GM23248 (cell line): ENCODE data around the gene GPC3. TPM values are rescaled to one million over a fixed set of nuclear protein-coding genes. Genes with fewer than 3 reads are reported as not detected.

Experiments used
- DNase-seq: peaks from one replicate; pipeline ENCODE4 v3.0.0-alpha.2; 2015
- H2AFZ ChIP-seq: fragments of 200-600 bp; sonication (generic); 2 replicates; pipeline ENCODE4 v1.6.1; 2016; ENCODE audit warnings: antibody characterized with exemption
- H3F3A ChIP-seq: fragments of 200-600 bp; sonication (generic); 2 replicates; pipeline ENCODE4 v1.6.1; 2016; ENCODE audit warnings: mild to moderate bottlenecking, antibody characterized with exemption, mixed run types; ENCODE audit not compliant: insufficient read depth
- H3K27ac ChIP-seq: fragments of 200-600 bp; sonication (generic); 2 replicates; pipeline ENCODE4 v1.5.1; 2016; ENCODE audit warnings: mild to moderate bottlenecking
- H3K27me3 ChIP-seq: fragments of 200-600 bp; sonication (generic); replicated peaks from 2 replicates; pipeline ENCODE4 v1.6.1; 2016; ENCODE audit warnings: mild to moderate bottlenecking; ENCODE audit not compliant: insufficient read depth
- H3K36me3 ChIP-seq: fragments of 200-600 bp; sonication (generic); 2 replicates; pipeline ENCODE4 v1.6.1; 2016; ENCODE audit warnings: low read depth, mild to moderate bottlenecking
- H3K4me1 ChIP-seq: fragments of 200-600 bp; sonication (generic); 2 replicates; pipeline ENCODE4 v1.6.1; 2016; ENCODE audit warnings: mild to moderate bottlenecking; ENCODE audit not compliant: insufficient read depth
- H3K4me2 ChIP-seq: fragments of 200-600 bp; sonication (generic); one replicate; pipeline ENCODE4 v1.6.1; 2016; ENCODE audit warnings: mild to moderate bottlenecking; ENCODE audit not compliant: unreplicated experiment
- H3K4me3 ChIP-seq: fragments of 200-600 bp; sonication (generic); 2 replicates; pipeline ENCODE4 v1.5.1; 2016; ENCODE audit warnings: mild to moderate bottlenecking
- H3K79me2 ChIP-seq: fragments of 200-600 bp; sonication (generic); 2 replicates; pipeline ENCODE4 v1.6.1; 2016; ENCODE audit warnings: mild to moderate bottlenecking; ENCODE audit not compliant: insufficient read depth
- H3K9ac ChIP-seq: fragments of 200-600 bp; sonication (generic); 2 replicates; pipeline ENCODE4 v1.6.1; 2016; ENCODE audit warnings: mild to moderate bottlenecking
- H3K9me2 ChIP-seq: fragments of 200-600 bp; sonication (generic); 2 replicates; pipeline ENCODE4 v1.6.1; 2016; ENCODE audit warnings: mixed run types, mild to moderate bottlenecking, moderate library complexity; ENCODE audit not compliant: insufficient read depth
- H3K9me3 ChIP-seq: fragments of 200-600 bp; sonication (generic); one replicate; pipeline ENCODE4 v1.6.1; 2017; ENCODE audit warnings: low read depth
- H4K20me1 ChIP-seq: fragments of 200-600 bp; sonication (generic); 2 replicates; pipeline ENCODE4 v1.6.0; 2016; ENCODE audit not compliant: insufficient read depth
- EZH2 ChIP-seq: fragments of 200-600 bp; sonication (generic); IDR thresholded peaks from 2 replicates; pipeline ENCODE4 v1.6.1; 2018; ENCODE audit warnings: antibody characterized with exemption, mild to moderate bottlenecking; ENCODE audit not compliant: insufficient read depth, poor library complexity, severe bottlenecking
- EZH2phosphoT487 ChIP-seq: fragments of 200-600 bp; sonication (generic); IDR thresholded peaks from 2 replicates; pipeline ENCODE4 v1.6.1; 2018; ENCODE audit warnings: antibody characterized with exemption, moderate library complexity, mild to moderate bottlenecking, low read depth; ENCODE audit not compliant: insufficient read depth
- WGBS, 2 experiments: methylation state at CpG; one replicate each; pipeline ENCODE4 v1.1.6; 2015 to 2017; ENCODE audit warnings: low lambda C conversion rate in 2 of 2, low coverage in 1 of 2; ENCODE audit errors: missing lambda C conversion rate in 2 of 2; 5-methylcytosine and 5-hydroxymethylcytosine counted together
- in situ Hi-C: fragments of 300-500 bp; cut with MboI; formaldehyde crosslinking; loops from 2 replicates; pipeline ENCODE4 v1.15.0; 2020
- polyA plus RNA-seq: library from polyadenylated mRNA; unstranded; fragments of >200 nt; fragmentation: Nextera tagmentation; extraction: Ambion mirVana; gene quantifications from 2 replicates; pipeline ENCODE4 v1.2.1, GENCODE V29; 2016
- total RNA-seq: library from RNA; depleted of rRNA; stranded (reverse); fragments of >200 nt; shearing (Covaris generic); gene quantifications from 2 replicates; pipeline ENCODE4 v1.2.3, GENCODE V29; 2014

GPC3 gene
- total and polyA plus RNA-seq, 2 experiments from 2014 or later: not detected

DNA sequence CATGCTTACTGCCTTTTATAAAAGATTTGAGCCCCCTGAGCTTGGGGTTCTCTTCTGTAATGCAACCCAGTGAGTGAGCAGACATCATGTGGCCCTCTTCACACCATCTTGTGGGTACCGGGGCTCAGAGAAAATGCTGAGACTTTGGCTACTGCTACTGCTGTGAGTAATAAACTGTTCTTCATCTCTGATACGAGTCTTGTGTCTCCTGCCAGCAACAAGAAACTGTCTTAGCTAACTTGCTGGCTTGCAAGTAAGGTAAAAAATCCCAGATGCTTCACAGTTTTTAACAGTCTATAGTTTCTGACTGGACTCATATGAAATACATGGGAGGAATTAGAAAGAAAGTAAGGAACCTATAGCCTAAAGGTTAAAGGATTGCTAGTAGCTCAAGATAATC lies 148.3 kb downstream of the GPC3 start:
- H4K20me1 ChIP-seq: no peaks in the 10 kb centered on the region
- no peak for DNase-seq
- in situ Hi-C loops: no loop called here

DNA sequence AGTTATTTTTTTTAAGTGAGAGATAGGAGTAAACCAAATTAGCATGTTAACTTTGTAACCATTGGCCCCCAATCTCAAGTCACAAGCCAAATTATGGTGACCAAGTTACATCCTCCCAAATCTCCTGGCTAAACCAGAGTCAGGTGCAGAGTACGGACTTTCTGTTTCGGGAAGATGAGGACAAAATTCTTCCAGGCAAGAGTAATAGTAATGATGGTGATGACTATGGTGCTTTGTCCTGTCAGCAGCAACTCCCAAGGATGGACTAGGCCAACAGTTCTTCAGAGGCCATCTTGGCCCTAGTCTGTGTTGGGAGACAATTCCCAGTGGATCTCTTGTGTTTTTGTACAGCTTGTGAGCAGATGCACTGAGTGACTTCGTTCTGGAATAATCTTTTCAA lies 148.8 kb downstream of the GPC3 start:
- Histone ChIP-seq H3K9me3 (no peaks in the 10 kb centered on the region), H3K4me3 (no peak overlapping the region), H3K36me3 (no peaks in the 10 kb centered on the region), H4K20me1 (no peaks in the 10 kb centered on the region), H3F3A (no peaks in the 10 kb centered on the region), H3K9me2 (no peaks in the 10 kb centered on the region), H3K4me1 (no peaks in the 10 kb centered on the region), H3K27ac (no peak overlapping the region), H3K27me3 (no peaks in the 10 kb centered on the region), H3K79me2 (no peaks in the 10 kb centered on the region), H3K9ac (no peak overlapping the region), H3K4me2 (no peak overlapping the region), H2AFZ (no peak overlapping the region)
- in situ Hi-C loops: no loop called here
- TF ChIP-seq EZH2 (no peak), EZH2phosphoT487 (no peak)
- no peak for DNase-seq
- 50 to 53% methylated on average over 3 of the region's 3 CpGs for WGBS, 2 experiments

More for the DNA sequence above, 148.3 kb downstream of the GPC3 start:
- H2AFZ ChIP-seq: no peak overlapping the region
- no peak overlapping the region for H3K9ac ChIP-seq
- no peak overlapping the region for H3K27ac ChIP-seq
- H3K79me2 ChIP-seq: no peaks in the 10 kb centered on the region
- no peaks in the 10 kb centered on the region for H3K9me3 ChIP-seq
- no peak overlapping the region for H3K4me2 ChIP-seq
- TF ChIP-seq EZH2: no peak
- TF ChIP-seq EZH2phosphoT487: no peak
- WGBS, 2 experiments: 0% methylated on average over 2 of the region's 2 CpGs
- no peaks in the 10 kb centered on the region for H3K9me2 ChIP-seq
- no peaks in the 10 kb centered on the region for H3F3A ChIP-seq
- H3K36me3 ChIP-seq: no peaks in the 10 kb centered on the region
- H3K4me3 ChIP-seq: no peak overlapping the region
- no peaks in the 10 kb centered on the region for H3K4me1 ChIP-seq
- H3K27me3 ChIP-seq: no peaks in the 10 kb centered on the region

DNA sequence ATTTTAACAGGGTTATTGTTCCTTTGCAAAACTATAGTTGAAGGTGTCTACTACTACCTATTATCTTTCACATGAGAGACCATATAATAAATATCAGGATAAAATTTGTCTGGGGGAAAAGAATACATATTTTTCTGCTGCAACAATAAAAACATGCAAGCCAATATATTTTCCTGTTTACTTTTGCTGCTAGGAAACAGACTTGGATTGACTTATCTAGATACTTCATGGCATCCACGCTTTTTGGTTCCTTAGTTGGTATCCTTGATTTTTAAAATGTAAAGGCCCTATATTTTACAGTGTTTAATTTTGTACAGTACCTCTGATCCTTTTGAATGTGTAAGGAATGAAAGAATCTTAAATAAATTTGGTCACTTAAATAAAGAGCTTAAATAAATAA lies 150.6 kb downstream of the GPC3 start:
- Histone ChIP-seq H3K27me3 (no peaks in the 10 kb centered on the region), H3K79me2 (no peaks in the 10 kb centered on the region), H3K9me3 (no peaks in the 10 kb centered on the region), H3K9ac (no peak overlapping the region), H3K4me3 (no peak overlapping the region), H3K9me2 (no peaks in the 10 kb centered on the region), H3F3A (no peaks in the 10 kb centered on the region), H4K20me1 (no peaks in the 10 kb centered on the region), H3K4me2 (no peak overlapping the region), H3K4me1 (no peaks in the 10 kb centered on the region), H2AFZ (no peak overlapping the region), H3K27ac (no peak overlapping the region), H3K36me3 (no peaks in the 10 kb centered on the region)
- TF ChIP-seq EZH2phosphoT487: no peak
- TF ChIP-seq EZH2: no peak
- in situ Hi-C loops: no loop called here
- no peak for DNase-seq
- WGBS, 2 experiments: 0% methylated on average over 1 of the region's 1 CpG

DNA sequence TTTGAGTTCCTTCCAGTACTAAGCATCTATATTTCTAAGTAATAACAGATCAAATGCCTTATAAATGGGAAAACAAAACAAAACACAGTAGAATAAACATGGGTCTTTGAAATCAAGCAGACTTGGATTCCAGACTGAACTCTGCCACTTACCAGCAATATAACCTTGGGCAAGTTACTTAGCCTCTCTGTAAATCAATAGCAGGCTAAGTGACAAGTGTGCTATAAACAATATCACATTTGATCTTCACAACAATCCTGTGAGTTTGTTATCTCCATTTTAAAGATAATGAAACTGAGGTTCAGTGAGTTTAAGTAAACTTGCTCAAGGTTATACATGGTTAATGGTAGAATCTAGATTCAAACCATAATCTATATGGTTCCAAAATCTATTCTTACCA lies 165.8 kb downstream of the GPC3 start:
- no peak overlapping the region for H3K9ac ChIP-seq
- H3K27me3 ChIP-seq: no peaks in the 10 kb centered on the region
- no peaks in the 10 kb centered on the region for H3K79me2 ChIP-seq
- no peak overlapping the region for H3K4me3 ChIP-seq
- H3K27ac ChIP-seq: no peak overlapping the region
- H4K20me1 ChIP-seq: no peaks in the 10 kb centered on the region
- no peaks in the 10 kb centered on the region for H3K9me3 ChIP-seq
- no peak for DNase-seq
- no peak overlapping the region for H3K4me2 ChIP-seq
- TF ChIP-seq EZH2phosphoT487 (no peak), EZH2 (no peak)
- H3K36me3 ChIP-seq: no peaks in the 10 kb centered on the region
- in situ Hi-C loops: no loop called here
- H3K9me2 ChIP-seq: no peaks in the 10 kb centered on the region
- no peaks in the 10 kb centered on the region for H3K4me1 ChIP-seq
- H3F3A ChIP-seq: no peaks in the 10 kb centered on the region
- H2AFZ ChIP-seq: no peak overlapping the region

DNA sequence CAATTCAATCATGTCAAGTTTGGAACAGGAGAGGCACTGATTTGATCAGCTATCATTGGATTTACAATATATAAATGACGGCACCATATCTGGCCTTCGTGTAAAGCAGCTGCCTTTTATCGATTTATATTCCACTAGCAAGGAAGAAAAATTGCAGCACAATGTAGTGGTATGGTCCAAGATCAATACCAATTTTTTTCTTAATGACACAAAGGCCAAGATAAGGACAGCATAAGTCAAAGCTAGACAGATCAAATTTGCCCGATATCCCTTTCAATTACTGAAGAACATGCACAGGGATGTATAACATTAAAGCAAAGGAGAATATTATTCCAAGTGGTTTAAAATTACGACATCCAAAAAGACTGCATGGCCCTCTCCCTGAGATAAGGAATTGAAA lies 167.4 kb downstream of the GPC3 start:
- in situ Hi-C loops: no loop called here
- DNase-seq: no peak
- no peaks in the 10 kb centered on the region for H3K9me2 ChIP-seq

More for the DNA sequence above, 167.4 kb downstream of the GPC3 start:
- H3K9ac ChIP-seq: no peak overlapping the region
- H4K20me1 ChIP-seq: no peaks in the 10 kb centered on the region
- no peaks in the 10 kb centered on the region for H3F3A ChIP-seq
- no peaks in the 10 kb centered on the region for H3K27me3 ChIP-seq
- no peak overlapping the region for H3K4me2 ChIP-seq
- H3K4me3 ChIP-seq: no peak overlapping the region
- H3K79me2 ChIP-seq: no peaks in the 10 kb centered on the region
- WGBS, 2 experiments: 30 to 41% methylated on average over 5 of the region's 5 CpGs
- H3K36me3 ChIP-seq: no peaks in the 10 kb centered on the region
- no peaks in the 10 kb centered on the region for H3K9me3 ChIP-seq
- H2AFZ ChIP-seq: no peak overlapping the region
- TF ChIP-seq EZH2phosphoT487: no peak
- TF ChIP-seq EZH2: no peak
- H3K27ac ChIP-seq: no peak overlapping the region
- H3K4me1 ChIP-seq: no peaks in the 10 kb centered on the region
